Panc1 (cell line): ENCODE results near the gene PEAR1. TPM values are rescaled to one million over a fixed set of nuclear protein-coding genes. Genes with fewer than 3 reads are reported as not detected.

Source experiments
- ATAC-seq: fragments of 200-7000 bp; cut with Tn5 transposase; 2 replicates; pipeline ENCODE4 v1.9.1; 2020; ENCODE audit warnings: mild to moderate bottlenecking, moderate library complexity
- BruUV-seq: library from RNA; stranded (reverse); fragments of 400-500 nt; replicated peaks from 2 replicates; lab custom pipeline; 2021; lab: Mats Ljungman, UMichigan
- CTCF ChIA-PET: fragments of 300-600 bp; sonication (Branson Sonifier 250); formaldehyde crosslinking; loops from one replicate; lab custom pipeline; 2022; ENCODE audit warnings: antibody characterized with exemption; lab: Charles Lee
- POLR2A ChIA-PET: fragments of 300-600 bp; sonication (Branson Sonifier 250); formaldehyde crosslinking; loops from one replicate; lab custom pipeline; 2022; ENCODE audit warnings: antibody characterized with exemption; lab: Charles Lee
- DNase-seq: peaks from one replicate; pipeline ENCODE4 v3.0.0-alpha.2; 2010; ENCODE audit warnings: low read depth, low spot score
- H3K27ac ChIP-seq: 2 replicates; pipeline ENCODE4 v1.5.1; 2011; ENCODE audit warnings: mild to moderate bottlenecking, low read length, inconsistent platforms
- H3K27me3 ChIP-seq: fragments of 200-500 bp; sonication (Bioruptor generic); 2 replicates; pipeline ENCODE4 v1.6.0; 2014; ENCODE audit warnings: low read length, inconsistent platforms; ENCODE audit not compliant: control insufficient read depth, insufficient read depth
- H3K36me3 ChIP-seq: fragments of 200-500 bp; sonication (Bioruptor generic); 2 replicates; pipeline ENCODE4 v1.5.1; 2014; ENCODE audit warnings: inconsistent platforms, mild to moderate bottlenecking, low read length, moderate library complexity; ENCODE audit not compliant: control insufficient read depth, insufficient read depth
- H3K4me1 ChIP-seq: 2 replicates; pipeline ENCODE4 v1.5.1; 2011; ENCODE audit warnings: inconsistent platforms, mild to moderate bottlenecking, low read length, moderate library complexity; ENCODE audit not compliant: control insufficient read depth, insufficient read depth
- H3K4me3 ChIP-seq, 2 experiments: 2 replicates each; pipeline ENCODE4 v1.5.1; 2011 to 2012; ENCODE audit warnings: low read depth in 2 of 2, low read length in 2 of 2, mild to moderate bottlenecking in 2 of 2, inconsistent platforms in 1 of 2, moderate library complexity in 1 of 2
- H3K9me3 ChIP-seq: fragments of 200-500 bp; sonication (Bioruptor generic); 2 replicates; pipeline ENCODE4 v1.5.1; 2014; ENCODE audit warnings: low read depth, mild to moderate bottlenecking, inconsistent platforms, low read length, moderate library complexity; ENCODE audit not compliant: control insufficient read depth, insufficient read depth
- POLR2AphosphoS5 ChIP-seq: IDR thresholded peaks from 2 replicates; pipeline ENCODE4 v1.6.1; 2012; ENCODE audit warnings: mild to moderate bottlenecking, low read depth, low read length, moderate library complexity
- SIN3A ChIP-seq: IDR thresholded peaks from 2 replicates; pipeline ENCODE4 v1.6.1; 2012; ENCODE audit warnings: low read depth, mild to moderate bottlenecking, low read length, moderate library complexity, borderline replicate concordance; ENCODE audit not compliant: insufficient read depth
- TCF7L2 ChIP-seq: IDR thresholded peaks from 2 replicates; pipeline ENCODE4 v1.6.1; 2011; ENCODE audit warnings: mild to moderate bottlenecking, low read depth, low read length, inconsistent platforms
- in situ Hi-C: cut with HindIII; loops from 2 replicates; pipeline ENCODE4 v1.10.0; 2016; ENCODE audit warnings: low sequenced_read_pairs, low pct_unique_long_range_greater_than_20kb
- intact Hi-C: fragments of 100-400 bp; cut with micrococcal nuclease; formaldehyde crosslinking; loops from one replicate; pipeline ENCODE4 v1.10.0; 2022; ENCODE audit not compliant: unreplicated experiment
- total RNA-seq: library from RNA; stranded (reverse); gene quantifications from one replicate; pipeline ENCODE4 v1.2.1, GENCODE V29; 2021; ENCODE audit not compliant: unreplicated experiment
- TF ChIP-seq, protein P1 (sequence below): fragments of 450-650 bp; IDR thresholded peaks from 2 replicates; pipeline ENCODE4 v1.5.1; 2017; ENCODE audit warnings: mild to moderate bottlenecking
- TF ChIP-seq, protein P2 (sequence below), 2 experiments: IDR thresholded peaks; 2 replicates each; pipeline ENCODE4 v1.6.1; 2011 to 2012; ENCODE audit warnings: low read depth in 2 of 2, control low read depth in 1 of 2, low read length in 1 of 2, mild to moderate bottlenecking in 1 of 2, moderate library complexity in 1 of 2; ENCODE audit not compliant: insufficient read depth in 1 of 2

PEAR1 gene
- total RNA-seq, 1 experiment from 2014 or later: 16.1 TPM

DNA sequence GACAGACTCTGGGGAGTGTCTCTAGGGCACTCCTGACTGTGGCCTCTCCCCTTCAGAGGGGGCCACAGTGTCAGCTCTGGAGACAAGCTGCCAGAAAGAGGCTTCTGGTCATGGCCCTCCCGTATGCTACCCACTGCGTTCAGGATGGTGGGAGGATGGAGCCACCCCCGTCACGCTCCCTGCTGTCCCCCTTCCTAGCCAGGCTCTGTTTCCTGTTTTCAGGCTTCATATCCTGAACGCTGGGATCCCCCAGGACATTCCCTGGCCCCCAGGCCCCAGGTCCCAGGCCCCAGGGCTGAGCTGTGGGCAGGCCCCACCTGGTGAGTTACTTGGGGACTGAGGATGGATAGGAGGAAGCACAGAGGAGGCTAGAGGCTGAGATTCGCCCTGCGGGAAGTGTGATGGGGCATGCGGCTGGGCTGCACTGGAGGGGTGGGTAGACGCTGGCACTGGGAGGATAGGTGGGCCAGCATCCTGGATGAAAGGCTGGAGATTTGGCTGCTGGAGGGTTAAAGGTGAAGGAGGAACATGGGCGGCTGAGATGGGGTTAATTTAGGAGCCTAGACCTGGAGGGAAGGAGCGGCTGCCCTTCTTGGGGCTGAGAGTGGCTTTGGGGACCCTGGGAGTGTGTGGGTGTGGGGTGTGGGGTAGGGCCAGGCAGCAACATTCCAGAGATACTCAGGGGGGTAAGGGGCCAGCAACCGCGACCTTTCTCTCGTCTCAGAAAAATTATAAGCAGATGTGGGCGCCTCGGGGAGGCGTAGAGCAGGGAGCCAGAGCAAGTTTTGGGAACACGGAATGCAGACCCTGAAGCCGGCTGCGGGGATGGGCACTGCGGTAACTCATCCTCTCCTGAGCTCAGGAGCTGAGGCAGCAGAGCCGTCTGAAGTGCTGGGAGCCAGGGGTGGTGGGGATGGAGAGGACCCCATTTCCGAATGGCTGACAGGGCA, 8.7 kb downstream of the PEAR1 start:
- H3K4me1 ChIP-seq: peaks cover 27% of the 10 kb centered on the region
- H3K9me3 ChIP-seq: no peaks in the 10 kb centered on the region
- ChIA-PET POLR2A (no interaction called here), CTCF (no interaction called here)
- intact Hi-C loops (no loop called here), in situ Hi-C loops (no loop called here)
- no peaks in the 10 kb centered on the region for H3K36me3 ChIP-seq
- TF ChIP-seq SIN3A (no peak), TCF7L2 (no peak), POLR2AphosphoS5 (no peak)
- TF ChIP-seq, protein P1, sequence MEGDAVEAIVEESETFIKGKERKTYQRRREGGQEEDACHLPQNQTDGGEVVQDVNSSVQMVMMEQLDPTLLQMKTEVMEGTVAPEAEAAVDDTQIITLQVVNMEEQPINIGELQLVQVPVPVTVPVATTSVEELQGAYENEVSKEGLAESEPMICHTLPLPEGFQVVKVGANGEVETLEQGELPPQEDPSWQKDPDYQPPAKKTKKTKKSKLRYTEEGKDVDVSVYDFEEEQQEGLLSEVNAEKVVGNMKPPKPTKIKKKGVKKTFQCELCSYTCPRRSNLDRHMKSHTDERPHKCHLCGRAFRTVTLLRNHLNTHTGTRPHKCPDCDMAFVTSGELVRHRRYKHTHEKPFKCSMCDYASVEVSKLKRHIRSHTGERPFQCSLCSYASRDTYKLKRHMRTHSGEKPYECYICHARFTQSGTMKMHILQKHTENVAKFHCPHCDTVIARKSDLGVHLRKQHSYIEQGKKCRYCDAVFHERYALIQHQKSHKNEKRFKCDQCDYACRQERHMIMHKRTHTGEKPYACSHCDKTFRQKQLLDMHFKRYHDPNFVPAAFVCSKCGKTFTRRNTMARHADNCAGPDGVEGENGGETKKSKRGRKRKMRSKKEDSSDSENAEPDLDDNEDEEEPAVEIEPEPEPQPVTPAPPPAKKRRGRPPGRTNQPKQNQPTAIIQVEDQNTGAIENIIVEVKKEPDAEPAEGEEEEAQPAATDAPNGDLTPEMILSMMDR: no peak
- TF ChIP-seq, protein P2, sequence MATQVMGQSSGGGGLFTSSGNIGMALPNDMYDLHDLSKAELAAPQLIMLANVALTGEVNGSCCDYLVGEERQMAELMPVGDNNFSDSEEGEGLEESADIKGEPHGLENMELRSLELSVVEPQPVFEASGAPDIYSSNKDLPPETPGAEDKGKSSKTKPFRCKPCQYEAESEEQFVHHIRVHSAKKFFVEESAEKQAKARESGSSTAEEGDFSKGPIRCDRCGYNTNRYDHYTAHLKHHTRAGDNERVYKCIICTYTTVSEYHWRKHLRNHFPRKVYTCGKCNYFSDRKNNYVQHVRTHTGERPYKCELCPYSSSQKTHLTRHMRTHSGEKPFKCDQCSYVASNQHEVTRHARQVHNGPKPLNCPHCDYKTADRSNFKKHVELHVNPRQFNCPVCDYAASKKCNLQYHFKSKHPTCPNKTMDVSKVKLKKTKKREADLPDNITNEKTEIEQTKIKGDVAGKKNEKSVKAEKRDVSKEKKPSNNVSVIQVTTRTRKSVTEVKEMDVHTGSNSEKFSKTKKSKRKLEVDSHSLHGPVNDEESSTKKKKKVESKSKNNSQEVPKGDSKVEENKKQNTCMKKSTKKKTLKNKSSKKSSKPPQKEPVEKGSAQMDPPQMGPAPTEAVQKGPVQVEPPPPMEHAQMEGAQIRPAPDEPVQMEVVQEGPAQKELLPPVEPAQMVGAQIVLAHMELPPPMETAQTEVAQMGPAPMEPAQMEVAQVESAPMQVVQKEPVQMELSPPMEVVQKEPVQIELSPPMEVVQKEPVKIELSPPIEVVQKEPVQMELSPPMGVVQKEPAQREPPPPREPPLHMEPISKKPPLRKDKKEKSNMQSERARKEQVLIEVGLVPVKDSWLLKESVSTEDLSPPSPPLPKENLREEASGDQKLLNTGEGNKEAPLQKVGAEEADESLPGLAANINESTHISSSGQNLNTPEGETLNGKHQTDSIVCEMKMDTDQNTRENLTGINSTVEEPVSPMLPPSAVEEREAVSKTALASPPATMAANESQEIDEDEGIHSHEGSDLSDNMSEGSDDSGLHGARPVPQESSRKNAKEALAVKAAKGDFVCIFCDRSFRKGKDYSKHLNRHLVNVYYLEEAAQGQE (IDR thresholded peaks at IDR 0.05; ENCODE audit: insufficient read depth in 1 of 2, low read depth in 2 of 2, low read length in 1 of 2): no peak
- BruUV-seq: no TSS peak
- DNase-seq (no peak), ATAC-seq (no peak)
- no peak overlapping the region for H3K27ac ChIP-seq
- no peaks in the 10 kb centered on the region for H3K27me3 ChIP-seq
- no peak overlapping the region for H3K4me3 ChIP-seq

DNA sequence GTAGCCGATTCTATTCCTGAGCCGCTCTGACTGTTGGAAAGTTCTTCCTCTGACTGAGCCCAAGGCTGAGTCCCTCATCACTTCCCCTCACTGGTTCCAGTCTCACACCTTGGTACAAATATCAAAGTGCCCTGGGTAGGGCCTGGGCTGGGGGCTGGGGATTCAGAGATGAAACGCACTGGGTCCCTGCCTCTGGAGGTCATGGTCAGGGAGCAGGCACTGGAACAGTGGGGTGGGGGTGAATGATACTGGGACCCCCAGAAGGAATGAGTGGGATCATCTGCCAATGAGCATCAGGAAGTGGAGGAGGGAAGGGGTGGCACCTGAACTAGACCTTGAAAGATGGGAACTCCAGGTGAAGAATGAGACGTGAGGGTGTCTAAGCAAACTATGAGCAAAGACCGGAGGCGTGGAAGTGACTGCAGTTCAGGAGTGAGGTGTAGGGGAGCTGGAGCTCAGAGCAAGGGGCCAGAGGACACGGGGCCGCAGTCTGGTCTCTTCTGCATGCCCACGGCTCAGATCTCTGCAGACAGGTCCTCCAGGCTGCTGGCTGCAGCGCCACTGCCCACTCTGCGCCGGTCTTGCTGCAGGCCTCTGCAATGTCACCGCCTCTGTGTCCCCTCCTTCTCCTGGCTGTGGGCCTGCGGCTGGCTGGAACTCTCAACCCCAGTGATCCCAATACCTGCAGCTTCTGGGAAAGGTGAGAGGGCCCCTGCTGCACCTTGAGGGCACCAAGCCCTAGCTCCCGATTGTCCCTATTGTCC, 10.0 kb downstream of the PEAR1 start:
- no peak overlapping the region for H3K4me3 ChIP-seq
- intact Hi-C loops: no loop called here
- ATAC-seq (no peak), DNase-seq (no peak)
- no TSS peak for BruUV-seq
- in situ Hi-C loops: no loop called here
- no peaks in the 10 kb centered on the region for H3K27me3 ChIP-seq
- ChIA-PET POLR2A (no interaction called here), CTCF (no interaction called here)
- H3K36me3 ChIP-seq: no peaks in the 10 kb centered on the region
- H3K4me1 ChIP-seq: peaks cover 22% of the 10 kb centered on the region
- TF ChIP-seq SIN3A (no peak), POLR2AphosphoS5 (no peak)
- TF ChIP-seq, protein P1: no peak
- TF ChIP-seq, protein P2 (IDR thresholded peaks at IDR 0.05; ENCODE audit: insufficient read depth in 1 of 2, low read depth in 2 of 2, low read length in 1 of 2): no peak
- no peaks in the 10 kb centered on the region for H3K9me3 ChIP-seq
- no peak overlapping the region for H3K27ac ChIP-seq
